ENCODE results near the gene DDX18.
A peak's percentile ranks its signal among the peaks of the same experiment; 100 is the strongest.

The DDX18 gene

DNA sequence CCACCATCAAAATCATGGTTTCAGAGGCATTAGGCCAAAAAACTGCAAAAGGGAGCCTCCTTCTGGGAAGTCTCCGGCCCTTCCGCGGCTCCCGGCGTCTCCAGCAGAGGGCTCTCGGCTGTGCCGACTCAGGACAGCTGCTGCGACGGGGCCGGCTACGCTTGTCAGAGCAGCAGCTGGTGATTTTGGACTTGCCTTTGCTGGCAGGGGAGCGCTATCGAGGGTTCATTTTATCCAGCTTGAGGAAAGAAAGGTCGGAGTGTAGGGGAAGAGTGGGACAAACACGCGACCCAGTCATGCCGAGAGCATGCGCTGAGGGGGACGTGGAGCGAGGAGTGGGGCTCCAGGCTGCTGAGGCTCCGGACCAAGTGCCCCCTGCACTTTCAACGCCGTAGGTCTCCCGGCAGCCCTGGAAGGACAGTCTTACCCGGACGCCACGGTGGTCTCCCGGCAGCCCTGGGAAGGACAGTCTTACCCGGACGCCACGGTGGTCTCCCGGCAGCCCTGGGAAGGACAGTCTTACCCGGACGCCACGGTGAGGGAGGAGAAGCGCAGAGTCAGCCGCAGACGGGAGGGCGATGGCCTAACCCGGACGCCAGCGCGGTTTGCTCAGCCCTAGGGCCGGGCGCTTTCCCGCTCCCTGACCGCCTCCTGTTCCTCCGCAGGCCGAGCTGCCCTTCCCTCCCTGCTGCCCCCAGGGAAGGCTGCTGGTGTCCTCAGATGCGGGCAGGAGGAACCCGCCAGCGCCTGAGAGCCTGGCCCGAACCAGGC, 21.7 kb downstream of the DDX18 start:
- no peaks in the 10 kb centered on the region for H3K9me3 ChIP-seq (ENCODE audit: low read length)

DNA sequence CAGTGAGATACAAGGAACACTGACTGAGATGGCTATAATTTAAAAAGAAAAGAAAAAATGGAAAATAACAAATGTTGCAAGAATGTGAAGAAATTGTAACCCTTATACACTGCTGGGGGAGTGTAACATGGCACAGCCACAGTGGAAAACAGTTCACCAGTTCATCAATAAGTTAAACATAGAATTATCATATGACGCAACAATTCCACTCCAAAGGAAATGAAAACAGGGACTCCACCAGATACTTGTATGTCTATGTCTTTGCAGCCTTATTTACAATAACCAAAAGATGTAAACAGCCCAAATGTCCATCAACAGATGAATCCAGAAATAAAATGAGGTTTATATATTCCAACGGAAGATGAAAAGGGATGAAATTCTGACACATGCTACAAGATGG, 30.8 kb downstream of the DDX18 start:
- no peaks in the 10 kb centered on the region for H3K4me1 ChIP-seq (ENCODE audit: insufficient read depth, low read length)
- H3K27me3 ChIP-seq (ENCODE audit: control insufficient read depth in 1 of 2, insufficient read depth in 2 of 2, low read length in 2 of 2): peaks cover 0 to 8% of the 10 kb centered on the region in 2 donors
- no peak overlapping the region for H3K27ac ChIP-seq (ENCODE audit: low read depth, low read length)
- H3K9me3 ChIP-seq (ENCODE audit: low read length): no peaks in the 10 kb centered on the region
- H3K4me3 ChIP-seq (ENCODE audit: low read depth in 1 of 2, low read length in 2 of 2): no peak overlapping the region
- no peaks in the 10 kb centered on the region for H3K36me3 ChIP-seq (ENCODE audit: insufficient read depth, low read length)
- H3K9ac ChIP-seq (ENCODE audit: low read length): no peak overlapping the region

More for the DNA sequence above, 21.7 kb downstream of the DDX18 start:
- Histone ChIP-seq H3K4me1 (ENCODE audit: insufficient read depth, low read length) (peaks cover 8% of the 10 kb centered on the region), H3K9ac (ENCODE audit: low read length) (no peak overlapping the region), H3K36me3 (ENCODE audit: insufficient read depth, low read length) (peaks cover 23% of the 10 kb centered on the region), H3K4me3 (ENCODE audit: low read depth in 1 of 2, low read length in 2 of 2) (peak overlapping the region; percentile 41 to 46), H3K27ac (ENCODE audit: low read depth, low read length) (no peak overlapping the region), H3K27me3 (ENCODE audit: control insufficient read depth in 1 of 2, insufficient read depth in 2 of 2, low read length in 2 of 2) (no peaks in the 10 kb centered on the region)

DNA sequence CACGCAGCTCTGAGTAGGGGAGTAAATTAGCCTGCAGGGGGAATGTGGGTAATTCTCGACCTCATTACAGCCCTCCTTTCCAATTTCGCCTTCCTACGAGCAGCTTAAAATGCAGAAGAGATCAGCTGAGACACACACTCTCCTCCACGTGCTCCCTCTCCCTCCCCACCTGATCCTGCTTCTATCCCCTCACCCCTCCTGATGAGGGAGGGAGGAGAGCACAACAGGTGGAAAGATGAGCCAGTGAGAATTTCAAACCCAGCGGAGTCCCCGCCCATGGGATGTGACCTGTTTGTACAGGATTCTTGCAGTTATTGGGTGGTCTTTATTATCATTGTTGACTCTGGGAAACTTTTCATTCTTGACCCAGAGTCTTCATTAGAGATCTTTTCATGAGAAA, 35.5 kb downstream of the DDX18 start:
- no peaks in the 10 kb centered on the region for H3K9me3 ChIP-seq (ENCODE audit: low read length)
- no peaks in the 10 kb centered on the region for H3K4me1 ChIP-seq (ENCODE audit: insufficient read depth, low read length)
- H3K9ac ChIP-seq (ENCODE audit: low read length): no peak overlapping the region
- H3K27me3 ChIP-seq (ENCODE audit: control insufficient read depth in 1 of 2, insufficient read depth in 2 of 2, low read length in 2 of 2): peaks cover 0 to 8% of the 10 kb centered on the region in 2 donors
- no peaks in the 10 kb centered on the region for H3K36me3 ChIP-seq (ENCODE audit: insufficient read depth, low read length)
- no peak overlapping the region for H3K27ac ChIP-seq (ENCODE audit: low read depth, low read length)
- H3K4me3 ChIP-seq (ENCODE audit: low read depth in 1 of 2, low read length in 2 of 2): no peak overlapping the region

DNA sequence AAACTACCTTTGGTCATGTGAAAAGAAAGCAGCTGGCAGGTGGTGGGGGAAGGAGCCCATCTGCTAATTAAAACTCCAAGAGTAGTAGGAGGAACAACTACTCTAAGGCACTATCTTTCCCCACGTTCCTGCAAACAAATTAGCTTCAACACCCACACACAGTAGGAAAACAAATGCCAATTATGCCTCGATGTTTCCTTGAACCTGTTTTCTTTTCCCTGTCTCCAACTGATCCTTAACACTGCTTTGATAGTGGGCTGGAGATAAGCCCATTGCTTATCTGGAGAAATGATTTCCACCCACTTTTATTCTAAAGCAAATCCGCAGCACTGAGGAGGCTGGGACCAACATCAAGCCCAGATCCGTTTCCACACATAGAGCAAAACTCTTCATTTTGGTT, 36.0 kb downstream of the DDX18 start:
- H3K27ac ChIP-seq (ENCODE audit: low read depth, low read length): no peak overlapping the region
- no peak overlapping the region for H3K4me3 ChIP-seq (ENCODE audit: low read depth in 1 of 2, low read length in 2 of 2)
- no peaks in the 10 kb centered on the region for H3K4me1 ChIP-seq (ENCODE audit: insufficient read depth, low read length)
- no peaks in the 10 kb centered on the region for H3K36me3 ChIP-seq (ENCODE audit: insufficient read depth, low read length)
- H3K9me3 ChIP-seq (ENCODE audit: low read length): no peaks in the 10 kb centered on the region
- peaks cover 0 to 8% of the 10 kb centered on the region in 2 donors for H3K27me3 ChIP-seq (ENCODE audit: control insufficient read depth in 1 of 2, insufficient read depth in 2 of 2, low read length in 2 of 2)
- no peak overlapping the region for H3K9ac ChIP-seq (ENCODE audit: low read length)

DNA sequence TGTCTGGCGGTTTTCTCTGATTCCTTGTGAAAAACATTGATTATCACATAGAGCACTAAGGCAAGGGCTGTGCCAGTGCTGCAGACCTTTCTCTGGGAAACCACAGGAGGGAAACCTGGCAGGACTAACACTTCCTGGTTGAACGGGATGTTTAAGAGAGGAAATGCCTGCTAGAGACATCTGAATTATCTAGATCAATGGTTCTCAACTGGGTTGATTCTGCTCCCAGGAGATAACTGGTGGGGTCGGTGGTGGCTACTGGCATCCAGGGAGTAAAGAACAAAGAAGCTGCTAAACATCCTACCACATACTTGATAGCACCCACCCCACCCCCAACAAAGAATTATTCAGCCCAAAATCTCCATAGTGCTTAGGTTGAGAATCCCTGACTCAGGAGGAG, 37.5 kb downstream of the DDX18 start:
- Histone ChIP-seq H3K9me3 (ENCODE audit: low read length) (no peaks in the 10 kb centered on the region), H3K4me3 (ENCODE audit: low read depth in 1 of 2, low read length in 2 of 2) (no peak overlapping the region), H3K27ac (ENCODE audit: low read depth, low read length) (no peak overlapping the region), H3K9ac (ENCODE audit: low read length) (no peak overlapping the region), H3K36me3 (ENCODE audit: insufficient read depth, low read length) (no peaks in the 10 kb centered on the region), H3K27me3 (ENCODE audit: control insufficient read depth in 1 of 2, insufficient read depth in 2 of 2, low read length in 2 of 2) (peaks cover 0 to 8% of the 10 kb centered on the region in 2 donors), H3K4me1 (ENCODE audit: insufficient read depth, low read length) (no peaks in the 10 kb centered on the region)

DNA sequence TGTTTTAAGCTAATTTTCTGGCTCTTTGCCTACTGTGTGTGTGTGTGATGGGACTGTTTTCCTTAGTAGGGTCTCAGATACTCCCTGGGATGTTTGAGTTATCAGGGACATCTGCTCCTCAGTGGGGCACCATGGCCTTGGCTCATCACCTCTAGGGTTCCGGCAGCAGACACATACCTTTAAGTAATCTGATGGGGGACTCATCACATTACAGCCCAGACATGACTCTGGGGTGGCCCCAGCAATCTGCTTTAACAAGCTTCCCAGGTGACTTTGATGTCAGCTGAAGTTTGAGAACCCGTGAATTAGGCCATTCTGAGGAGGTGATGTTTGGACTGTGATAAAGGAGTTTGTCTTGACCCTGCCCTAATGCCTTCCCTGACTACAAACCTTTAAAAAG, 38.8 kb downstream of the DDX18 start:
- Histone ChIP-seq H3K9me3 (ENCODE audit: low read length) (no peaks in the 10 kb centered on the region), H3K27ac (ENCODE audit: low read depth, low read length) (no peak overlapping the region), H3K9ac (ENCODE audit: low read length) (no peak overlapping the region), H3K27me3 (ENCODE audit: control insufficient read depth in 1 of 2, insufficient read depth in 2 of 2, low read length in 2 of 2) (peaks cover 0 to 8% of the 10 kb centered on the region in 2 donors), H3K4me3 (ENCODE audit: low read depth in 1 of 2, low read length in 2 of 2) (no peak overlapping the region), H3K4me1 (ENCODE audit: insufficient read depth, low read length) (no peaks in the 10 kb centered on the region), H3K36me3 (ENCODE audit: insufficient read depth, low read length) (no peaks in the 10 kb centered on the region)

DNA sequence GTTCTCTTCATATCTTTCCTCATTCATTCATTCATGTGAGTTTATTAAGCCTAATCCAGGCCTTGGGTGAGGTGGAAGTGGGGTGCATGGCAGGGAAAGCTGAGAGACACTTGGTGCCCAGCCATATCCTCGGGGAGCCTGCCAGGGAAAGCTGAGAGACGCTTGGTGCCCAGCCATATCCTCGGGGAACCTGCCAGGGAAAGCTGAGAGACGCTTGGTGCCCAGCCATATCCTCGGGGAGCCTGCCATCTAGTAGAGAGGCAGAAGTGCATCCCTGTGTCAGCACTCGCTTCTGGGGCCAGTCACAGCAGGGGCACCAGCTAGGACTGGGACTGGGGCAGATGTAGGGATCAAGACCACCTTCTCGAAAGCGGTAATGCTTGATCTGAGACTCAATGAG, 39.4 kb downstream of the DDX18 start:
- Histone ChIP-seq H3K9me3 (ENCODE audit: low read length) (no peaks in the 10 kb centered on the region), H3K27ac (ENCODE audit: low read depth, low read length) (no peak overlapping the region), H3K36me3 (ENCODE audit: insufficient read depth, low read length) (no peaks in the 10 kb centered on the region), H3K4me1 (ENCODE audit: insufficient read depth, low read length) (no peaks in the 10 kb centered on the region), H3K27me3 (ENCODE audit: control insufficient read depth in 1 of 2, insufficient read depth in 2 of 2, low read length in 2 of 2) (peaks cover 0 to 8% of the 10 kb centered on the region in 2 donors), H3K4me3 (ENCODE audit: low read depth in 1 of 2, low read length in 2 of 2) (no peak overlapping the region), H3K9ac (ENCODE audit: low read length) (no peak overlapping the region)

DNA sequence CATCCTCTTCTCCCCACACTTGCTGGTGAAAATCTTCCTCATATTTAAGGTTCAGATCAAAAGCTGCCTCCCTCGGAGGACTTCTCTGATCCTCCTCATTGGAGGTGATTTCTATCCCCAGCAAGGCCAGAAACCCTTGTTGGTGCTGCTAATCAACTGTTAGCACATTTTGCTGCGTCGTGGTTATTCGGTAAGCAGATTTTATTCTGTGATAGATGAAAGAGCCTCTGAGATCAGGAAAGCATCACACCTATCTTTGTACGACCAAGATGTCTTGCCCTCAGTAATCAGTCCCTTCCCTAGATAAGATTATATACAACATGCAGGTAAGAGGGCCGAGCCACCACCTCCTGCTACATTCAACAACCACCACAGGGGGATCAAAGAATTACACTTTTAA, 40.1 kb downstream of the DDX18 start:
- no peak overlapping the region for H3K27ac ChIP-seq (ENCODE audit: low read depth, low read length)
- H3K27me3 ChIP-seq (ENCODE audit: control insufficient read depth in 1 of 2, insufficient read depth in 2 of 2, low read length in 2 of 2): peaks cover 0 to 5% of the 10 kb centered on the region in 2 donors
- no peaks in the 10 kb centered on the region for H3K9me3 ChIP-seq (ENCODE audit: low read length)
- no peak overlapping the region for H3K4me3 ChIP-seq (ENCODE audit: low read depth in 1 of 2, low read length in 2 of 2)
- no peaks in the 10 kb centered on the region for H3K36me3 ChIP-seq (ENCODE audit: insufficient read depth, low read length)
- H3K4me1 ChIP-seq (ENCODE audit: insufficient read depth, low read length): no peaks in the 10 kb centered on the region
- H3K9ac ChIP-seq (ENCODE audit: low read length): no peak overlapping the region

DNA sequence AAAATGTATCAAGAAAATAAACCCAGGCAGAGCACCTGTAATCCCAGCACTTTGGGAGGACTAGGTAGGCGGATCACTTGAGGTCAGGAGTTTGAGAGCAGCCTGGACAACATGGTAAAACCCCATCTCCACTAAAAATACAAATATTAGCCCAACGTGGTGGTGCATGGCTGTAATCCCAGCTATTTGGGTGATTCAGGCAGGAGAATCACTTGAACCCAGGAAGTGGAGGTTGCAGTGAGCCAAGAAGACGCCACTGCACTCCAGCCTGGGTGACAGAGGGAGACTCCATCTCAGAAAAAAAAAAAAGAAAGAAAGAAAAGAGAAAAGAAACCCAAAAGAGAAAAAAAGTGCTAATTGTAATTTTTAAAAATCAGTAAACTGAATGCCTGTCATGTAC, 41.4 kb downstream of the DDX18 start:
- H3K9ac ChIP-seq (ENCODE audit: low read length): no peak overlapping the region
- no peaks in the 10 kb centered on the region for H3K9me3 ChIP-seq (ENCODE audit: low read length)
- no peak overlapping the region for H3K4me3 ChIP-seq (ENCODE audit: low read depth in 1 of 2, low read length in 2 of 2)
- no peaks in the 10 kb centered on the region for H3K27me3 ChIP-seq (ENCODE audit: control insufficient read depth in 1 of 2, insufficient read depth in 2 of 2, low read length in 2 of 2)
- no peak overlapping the region for H3K27ac ChIP-seq (ENCODE audit: low read depth, low read length)
- no peaks in the 10 kb centered on the region for H3K36me3 ChIP-seq (ENCODE audit: insufficient read depth, low read length)
- no peaks in the 10 kb centered on the region for H3K4me1 ChIP-seq (ENCODE audit: insufficient read depth, low read length)

DNA sequence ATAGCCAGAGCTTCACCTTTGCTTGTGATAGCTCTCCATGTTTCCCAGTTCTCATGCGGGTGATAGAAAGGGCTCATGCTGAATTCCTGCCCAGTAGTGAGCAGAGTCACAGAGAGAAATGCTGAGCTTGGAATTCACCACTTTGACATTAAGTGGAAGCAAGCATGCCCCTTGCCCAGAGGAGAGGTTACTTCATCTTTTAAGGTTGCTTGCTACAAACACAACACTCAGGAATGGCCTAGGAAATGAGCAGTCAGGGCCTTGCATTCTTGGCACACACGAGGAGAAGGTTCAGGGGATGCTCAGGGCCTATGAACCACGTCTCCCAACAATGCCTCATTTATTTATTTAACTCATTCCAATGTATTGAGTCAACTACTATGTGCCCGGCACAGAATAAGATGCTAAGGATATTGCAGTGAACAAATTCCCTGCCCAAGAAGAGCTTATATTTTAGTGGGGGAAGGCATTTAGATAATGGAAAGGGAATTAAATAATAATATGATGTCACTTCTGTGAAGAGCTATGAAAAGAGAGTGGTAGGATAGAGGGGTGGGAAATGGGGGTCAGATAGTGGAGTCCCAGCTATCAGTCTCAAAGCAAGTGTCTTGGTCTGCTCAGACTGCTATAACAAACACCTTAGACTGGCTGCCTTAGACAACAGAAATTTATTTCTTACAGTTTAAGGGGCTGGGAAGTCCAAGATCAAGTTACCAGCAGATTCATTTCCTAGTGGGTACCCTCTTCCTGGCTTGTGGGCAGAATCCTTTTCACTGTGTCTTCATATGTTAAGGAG, 42.1 kb downstream of the DDX18 start:
- H3K27me3 ChIP-seq (ENCODE audit: control insufficient read depth in 1 of 2, insufficient read depth in 2 of 2, low read length in 2 of 2): no peaks in the 10 kb centered on the region

DNA sequence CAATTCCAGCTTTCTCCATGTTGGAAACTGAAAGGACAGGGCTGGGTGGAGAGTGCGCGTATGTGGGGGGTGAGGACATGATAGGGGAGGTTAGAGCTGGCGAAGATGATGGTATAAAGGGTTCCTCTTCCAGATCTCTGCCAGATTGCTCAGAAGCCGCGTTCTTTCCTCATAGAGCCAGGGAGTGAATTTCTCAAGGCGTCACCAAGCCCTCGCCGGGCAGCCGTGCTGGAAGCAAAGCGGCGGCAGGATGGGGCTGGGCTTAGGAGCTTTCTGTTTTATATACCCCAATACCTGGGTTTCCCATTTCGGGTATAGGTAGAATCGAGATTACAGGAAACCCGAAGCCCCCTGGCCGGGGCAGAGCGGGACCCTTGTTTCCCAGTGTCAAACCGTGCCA, 43.8 kb downstream of the DDX18 start:
- no peaks in the 10 kb centered on the region for H3K27me3 ChIP-seq (ENCODE audit: control insufficient read depth in 1 of 2, insufficient read depth in 2 of 2, low read length in 2 of 2)
- no peaks in the 10 kb centered on the region for H3K36me3 ChIP-seq (ENCODE audit: insufficient read depth, low read length)
- H3K27ac ChIP-seq (ENCODE audit: low read depth, low read length): no peak overlapping the region
- H3K9ac ChIP-seq (ENCODE audit: low read length): no peak overlapping the region
- H3K4me1 ChIP-seq (ENCODE audit: insufficient read depth, low read length): no peaks in the 10 kb centered on the region
- no peak overlapping the region for H3K4me3 ChIP-seq (ENCODE audit: low read depth in 1 of 2, low read length in 2 of 2)
- H3K9me3 ChIP-seq (ENCODE audit: low read length): no peaks in the 10 kb centered on the region

More for the DNA sequence above, 42.1 kb downstream of the DDX18 start:
- no peak overlapping the region for H3K9ac ChIP-seq (ENCODE audit: low read length)
- H3K36me3 ChIP-seq (ENCODE audit: insufficient read depth, low read length): no peaks in the 10 kb centered on the region
- no peaks in the 10 kb centered on the region for H3K4me1 ChIP-seq (ENCODE audit: insufficient read depth, low read length)
- H3K27ac ChIP-seq (ENCODE audit: low read depth, low read length): no peak overlapping the region
- H3K9me3 ChIP-seq (ENCODE audit: low read length): no peaks in the 10 kb centered on the region
- no peak overlapping the region for H3K4me3 ChIP-seq (ENCODE audit: low read depth in 1 of 2, low read length in 2 of 2)

All from muscle layer of colon (tissue), 2 donors.